ENCODE data around the gene IGIP.

IGIP gene

DNA sequence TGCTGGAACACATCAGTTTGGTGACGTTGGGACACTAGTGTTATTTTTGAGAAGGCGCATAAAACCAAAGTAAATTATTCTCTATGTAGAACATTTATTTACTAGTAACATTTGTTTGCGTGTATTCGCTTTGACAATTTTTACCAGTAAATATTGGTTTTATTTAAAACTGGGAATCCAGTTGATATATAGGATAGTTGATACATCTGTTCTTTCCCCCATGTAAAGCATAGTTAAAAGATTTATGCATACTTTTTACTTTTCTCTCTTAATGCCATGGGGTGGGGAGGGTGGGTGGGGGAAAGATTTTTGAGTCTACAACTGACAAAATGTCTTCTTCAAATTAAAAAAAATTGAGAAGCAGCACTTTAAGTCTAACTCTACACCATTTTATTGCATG is at the start of gene IGIP:
TSS of gene IGIP (plus strand) at position 301 of the 400 bp plus-strand sequence. CDS start 2,540 bp downstream, outside the sequence.
- no peak within 1 kb of the TSS for H3K4me3 ChIP-seq (ENCODE audit: low read length in 2 of 2)
- H3K9ac ChIP-seq (ENCODE audit: low read length in 2 of 2), result no peak within 1 kb of the TSS
- H3K9me3 ChIP-seq (ENCODE audit: control insufficient read depth in 2 of 2, low read length in 2 of 2), result no peaks in the 10 kb centered on the region
- H3K36me3 ChIP-seq (ENCODE audit: control insufficient read depth in 2 of 2, insufficient read depth in 2 of 2, low read length in 2 of 2), result no peaks in the 10 kb centered on the region
- no peaks in the 10 kb centered on the region for H3K4me1 ChIP-seq (ENCODE audit: control insufficient read depth, insufficient read depth, low read length)
- H3K27ac ChIP-seq (ENCODE audit: low read length), result no peak within 1 kb of the TSS
- H3K27me3 ChIP-seq (ENCODE audit: control insufficient read depth in 1 of 2, insufficient read depth in 2 of 2, low read length in 2 of 2), result no peaks in the 10 kb centered on the region

- H3K27ac ChIP-seq (ENCODE audit: low read length), result no peak overlapping the region
- H3K9me3 ChIP-seq (ENCODE audit: control insufficient read depth in 2 of 2, low read length in 2 of 2), result no peaks in the 10 kb centered on the region
- H3K36me3 ChIP-seq (ENCODE audit: control insufficient read depth in 2 of 2, insufficient read depth in 2 of 2, low read length in 2 of 2), result no peaks in the 10 kb centered on the region
- no peaks in the 10 kb centered on the region for H3K27me3 ChIP-seq (ENCODE audit: control insufficient read depth in 1 of 2, insufficient read depth in 2 of 2, low read length in 2 of 2)
- no peaks in the 10 kb centered on the region for H3K4me1 ChIP-seq (ENCODE audit: control insufficient read depth, insufficient read depth, low read length)
- no peak overlapping the region for H3K9ac ChIP-seq (ENCODE audit: low read length in 2 of 2)
- H3K4me3 ChIP-seq (ENCODE audit: low read length in 2 of 2), result no peak overlapping the region
Observed at GRCh38 chr5:140076142-140076541, 49.6 kb upstream of the IGIP start.

GRCh38 chr5:140076788-140077187 is 48.9 kb upstream of the IGIP start:
- Histone ChIP-seq H3K9ac (ENCODE audit: low read length in 2 of 2) (no peak overlapping the region), H3K27me3 (ENCODE audit: control insufficient read depth in 1 of 2, insufficient read depth in 2 of 2, low read length in 2 of 2) (no peaks in the 10 kb centered on the region), H3K9me3 (ENCODE audit: control insufficient read depth in 2 of 2, low read length in 2 of 2) (no peaks in the 10 kb centered on the region), H3K4me1 (ENCODE audit: control insufficient read depth, insufficient read depth, low read length) (no peaks in the 10 kb centered on the region), H3K4me3 (ENCODE audit: low read length in 2 of 2) (no peak overlapping the region), H3K36me3 (ENCODE audit: control insufficient read depth in 2 of 2, insufficient read depth in 2 of 2, low read length in 2 of 2) (no peaks in the 10 kb centered on the region), H3K27ac (ENCODE audit: low read length) (no peak overlapping the region)

DNA sequence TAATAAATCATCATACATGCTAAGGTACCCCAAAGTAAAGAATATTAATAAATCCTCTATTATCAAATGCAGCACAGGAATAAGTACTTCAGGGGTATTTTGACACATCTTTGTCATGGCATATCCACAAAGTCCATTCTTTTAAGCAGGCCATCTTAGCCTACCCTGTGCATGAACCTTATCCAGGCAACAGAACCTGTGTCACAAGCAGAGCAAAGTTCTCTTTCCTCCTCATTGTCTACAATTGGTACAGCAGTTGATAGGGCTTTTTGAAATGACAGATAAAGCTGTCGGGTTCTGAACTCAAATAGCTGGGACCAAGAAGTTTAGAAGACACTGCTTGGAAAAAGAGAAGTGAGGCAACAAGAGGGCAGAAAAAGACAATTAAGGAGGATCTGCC is 42.6 kb upstream of the IGIP start:
- no peak overlapping the region for H3K27ac ChIP-seq (ENCODE audit: low read length)
- no peaks in the 10 kb centered on the region for H3K9me3 ChIP-seq (ENCODE audit: control insufficient read depth in 2 of 2, low read length in 2 of 2)
- no peaks in the 10 kb centered on the region for H3K4me1 ChIP-seq (ENCODE audit: control insufficient read depth, insufficient read depth, low read length)
- no peaks in the 10 kb centered on the region for H3K27me3 ChIP-seq (ENCODE audit: control insufficient read depth in 1 of 2, insufficient read depth in 2 of 2, low read length in 2 of 2)
- no peaks in the 10 kb centered on the region for H3K36me3 ChIP-seq (ENCODE audit: control insufficient read depth in 2 of 2, insufficient read depth in 2 of 2, low read length in 2 of 2)
- no peak overlapping the region for H3K4me3 ChIP-seq (ENCODE audit: low read length in 2 of 2)
- no peak overlapping the region for H3K9ac ChIP-seq (ENCODE audit: low read length in 2 of 2)

GRCh38 chr5:140083650-140084049 is 42.1 kb upstream of the IGIP start:
- Histone ChIP-seq H3K36me3 (ENCODE audit: control insufficient read depth in 2 of 2, insufficient read depth in 2 of 2, low read length in 2 of 2) (no peaks in the 10 kb centered on the region), H3K9ac (ENCODE audit: low read length in 2 of 2) (no peak overlapping the region), H3K9me3 (ENCODE audit: control insufficient read depth in 2 of 2, low read length in 2 of 2) (no peaks in the 10 kb centered on the region), H3K27ac (ENCODE audit: low read length) (no peak overlapping the region), H3K4me3 (ENCODE audit: low read length in 2 of 2) (no peak overlapping the region), H3K4me1 (ENCODE audit: control insufficient read depth, insufficient read depth, low read length) (no peaks in the 10 kb centered on the region), H3K27me3 (ENCODE audit: control insufficient read depth in 1 of 2, insufficient read depth in 2 of 2, low read length in 2 of 2) (no peaks in the 10 kb centered on the region)

DNA sequence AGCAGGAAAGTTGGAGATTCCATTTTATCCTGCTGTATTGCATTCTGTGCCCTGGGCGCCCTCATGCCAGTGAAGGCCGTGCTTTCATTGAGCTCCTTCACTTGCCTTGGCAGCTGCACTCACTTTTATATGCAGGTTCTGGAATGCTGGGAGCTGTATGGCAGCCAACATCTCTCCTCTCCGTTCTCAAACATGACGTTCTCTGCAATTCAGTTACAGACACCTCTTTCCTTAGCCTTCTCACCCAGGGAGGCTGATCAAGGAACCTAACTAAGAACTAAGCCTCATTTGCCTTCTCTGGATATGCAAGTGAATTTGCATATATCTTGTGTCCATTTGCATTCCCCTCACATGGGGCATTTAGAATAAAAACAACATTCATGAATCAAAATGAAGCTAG is 41.2 kb upstream of the IGIP start:
- no peak overlapping the region for H3K4me3 ChIP-seq (ENCODE audit: low read length in 2 of 2)
- peaks cover 0 to 2% of the 10 kb centered on the region in 2 donors for H3K9me3 ChIP-seq (ENCODE audit: control insufficient read depth in 2 of 2, low read length in 2 of 2)
- H3K4me1 ChIP-seq (ENCODE audit: control insufficient read depth, insufficient read depth, low read length), result no peaks in the 10 kb centered on the region
- no peaks in the 10 kb centered on the region for H3K36me3 ChIP-seq (ENCODE audit: control insufficient read depth in 2 of 2, insufficient read depth in 2 of 2, low read length in 2 of 2)
- no peak overlapping the region for H3K27ac ChIP-seq (ENCODE audit: low read length)
- H3K9ac ChIP-seq (ENCODE audit: low read length in 2 of 2), result no peak overlapping the region
- no peaks in the 10 kb centered on the region for H3K27me3 ChIP-seq (ENCODE audit: control insufficient read depth in 1 of 2, insufficient read depth in 2 of 2, low read length in 2 of 2)

DNA sequence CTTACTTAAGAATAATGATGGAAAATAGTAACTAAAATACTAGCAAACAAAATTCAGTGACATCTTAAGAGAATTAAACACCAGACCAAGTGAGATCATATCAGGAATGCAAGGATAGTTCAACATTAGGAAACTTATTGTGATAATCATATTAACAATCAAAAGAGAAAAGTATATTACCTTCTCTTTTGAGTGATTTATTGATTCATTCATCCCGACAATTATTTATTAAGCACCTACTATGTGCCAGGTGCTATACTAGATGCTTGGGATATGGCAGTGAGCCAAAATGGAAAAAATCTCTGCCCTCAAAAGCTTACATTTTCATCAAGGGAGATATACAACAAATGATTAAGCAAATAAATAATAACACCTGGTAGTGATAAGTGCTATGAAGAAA is 35.5 kb upstream of the IGIP start:
- H3K9me3 ChIP-seq (ENCODE audit: control insufficient read depth in 2 of 2, low read length in 2 of 2), result peaks cover 7 to 8% of the 10 kb centered on the region in 2 donors
- no peaks in the 10 kb centered on the region for H3K27me3 ChIP-seq (ENCODE audit: control insufficient read depth in 1 of 2, insufficient read depth in 2 of 2, low read length in 2 of 2)
- no peaks in the 10 kb centered on the region for H3K4me1 ChIP-seq (ENCODE audit: control insufficient read depth, insufficient read depth, low read length)

DNA sequence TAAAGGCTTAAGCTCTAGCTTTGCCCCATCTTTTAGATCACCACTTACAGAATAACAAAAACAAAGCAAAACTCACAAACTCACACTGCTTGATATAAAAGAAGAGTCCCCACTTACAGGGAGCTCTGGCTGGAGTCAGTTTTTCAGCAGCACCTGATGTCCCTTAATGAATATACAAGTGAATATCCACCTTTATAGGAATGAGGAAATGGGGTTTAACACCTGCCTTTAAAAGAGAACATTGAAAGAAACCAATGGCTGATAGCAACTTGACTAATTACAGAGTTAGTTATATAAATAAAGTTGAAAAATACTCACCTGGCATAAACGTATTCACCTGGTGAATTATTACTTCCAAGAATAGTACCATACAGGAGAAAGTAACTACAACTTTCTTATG is 32.6 kb upstream of the IGIP start:
- peaks cover 7 to 8% of the 10 kb centered on the region in 2 donors for H3K9me3 ChIP-seq (ENCODE audit: control insufficient read depth in 2 of 2, low read length in 2 of 2)
- no peaks in the 10 kb centered on the region for H3K27me3 ChIP-seq (ENCODE audit: control insufficient read depth in 1 of 2, insufficient read depth in 2 of 2, low read length in 2 of 2)
- no peak overlapping the region for H3K27ac ChIP-seq (ENCODE audit: low read length)
- H3K4me1 ChIP-seq (ENCODE audit: control insufficient read depth, insufficient read depth, low read length), result no peaks in the 10 kb centered on the region
- H3K36me3 ChIP-seq (ENCODE audit: control insufficient read depth in 2 of 2, insufficient read depth in 2 of 2, low read length in 2 of 2), result no peaks in the 10 kb centered on the region
- no peak overlapping the region for H3K9ac ChIP-seq (ENCODE audit: low read length in 2 of 2)
- H3K4me3 ChIP-seq (ENCODE audit: low read length in 2 of 2), result no peak overlapping the region

More for the DNA sequence above, 35.5 kb upstream of the IGIP start:
- Histone ChIP-seq H3K27ac (ENCODE audit: low read length) (no peak overlapping the region), H3K36me3 (ENCODE audit: control insufficient read depth in 2 of 2, insufficient read depth in 2 of 2, low read length in 2 of 2) (no peaks in the 10 kb centered on the region), H3K9ac (ENCODE audit: low read length in 2 of 2) (no peak overlapping the region), H3K4me3 (ENCODE audit: low read length in 2 of 2) (no peak overlapping the region)

DNA sequence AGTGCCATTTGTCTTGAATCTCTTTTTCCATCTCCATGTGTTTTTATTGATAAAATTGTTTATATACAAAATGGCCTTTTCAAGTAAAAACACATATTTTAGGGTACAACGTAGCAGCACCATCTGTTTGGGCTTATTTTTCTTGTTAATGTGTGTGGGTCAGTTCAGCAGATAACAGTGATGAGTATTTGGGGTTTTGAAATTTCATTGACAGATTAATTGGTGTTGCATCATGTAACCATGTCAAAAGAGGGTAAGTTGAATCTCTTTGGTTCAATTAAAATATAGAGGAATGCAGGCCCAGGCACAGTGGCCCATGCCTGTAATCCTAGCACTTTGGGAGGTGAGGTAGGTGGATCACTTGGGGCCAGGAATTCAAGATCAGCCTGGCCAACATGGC is 31.9 kb upstream of the IGIP start:
- Histone ChIP-seq H3K4me3 (ENCODE audit: low read length in 2 of 2) (no peak overlapping the region), H3K27me3 (ENCODE audit: control insufficient read depth in 1 of 2, insufficient read depth in 2 of 2, low read length in 2 of 2) (no peaks in the 10 kb centered on the region), H3K9me3 (ENCODE audit: control insufficient read depth in 2 of 2, low read length in 2 of 2) (peaks cover 7 to 8% of the 10 kb centered on the region in 2 donors), H3K27ac (ENCODE audit: low read length) (no peak overlapping the region), H3K9ac (ENCODE audit: low read length in 2 of 2) (no peak overlapping the region), H3K36me3 (ENCODE audit: control insufficient read depth in 2 of 2, insufficient read depth in 2 of 2, low read length in 2 of 2) (no peaks in the 10 kb centered on the region), H3K4me1 (ENCODE audit: control insufficient read depth, insufficient read depth, low read length) (no peaks in the 10 kb centered on the region)

DNA sequence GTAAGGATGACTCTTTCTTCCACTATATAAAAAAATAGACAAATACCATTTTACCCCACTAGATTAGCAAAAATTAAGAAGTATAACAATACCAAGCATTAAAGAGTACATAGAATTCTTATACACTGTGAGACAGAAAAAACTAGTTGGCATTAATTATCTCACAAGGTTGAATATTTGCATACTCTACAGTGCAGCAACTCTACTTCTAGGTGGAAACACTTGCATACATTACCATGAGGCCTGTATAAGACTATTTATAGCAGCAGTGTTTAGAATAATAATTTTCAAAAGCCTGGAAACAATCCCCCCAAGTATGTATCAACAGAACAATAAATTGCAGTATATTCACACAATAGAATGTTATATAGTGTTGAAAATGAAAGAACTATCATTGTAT is 30.8 kb upstream of the IGIP start:
- Histone ChIP-seq H3K4me1 (ENCODE audit: control insufficient read depth, insufficient read depth, low read length) (no peaks in the 10 kb centered on the region), H3K27me3 (ENCODE audit: control insufficient read depth in 1 of 2, insufficient read depth in 2 of 2, low read length in 2 of 2) (no peaks in the 10 kb centered on the region), H3K27ac (ENCODE audit: low read length) (no peak overlapping the region), H3K36me3 (ENCODE audit: control insufficient read depth in 2 of 2, insufficient read depth in 2 of 2, low read length in 2 of 2) (no peaks in the 10 kb centered on the region), H3K9ac (ENCODE audit: low read length in 2 of 2) (no peak overlapping the region), H3K9me3 (ENCODE audit: control insufficient read depth in 2 of 2, low read length in 2 of 2) (peaks cover 2 to 6% of the 10 kb centered on the region in 2 donors), H3K4me3 (ENCODE audit: low read length in 2 of 2) (no peak overlapping the region)

GRCh38 chr5:140101179-140101578 is 24.6 kb upstream of the IGIP start:
- no peak overlapping the region for H3K9ac ChIP-seq (ENCODE audit: low read length in 2 of 2)
- no peak overlapping the region for H3K4me3 ChIP-seq (ENCODE audit: low read length in 2 of 2)
- no peaks in the 10 kb centered on the region for H3K4me1 ChIP-seq (ENCODE audit: control insufficient read depth, insufficient read depth, low read length)
- no peak overlapping the region for H3K27ac ChIP-seq (ENCODE audit: low read length)
- H3K9me3 ChIP-seq (ENCODE audit: control insufficient read depth in 2 of 2, low read length in 2 of 2), result no peaks in the 10 kb centered on the region
- H3K27me3 ChIP-seq (ENCODE audit: control insufficient read depth in 1 of 2, insufficient read depth in 2 of 2, low read length in 2 of 2), result no peaks in the 10 kb centered on the region
- no peaks in the 10 kb centered on the region for H3K36me3 ChIP-seq (ENCODE audit: control insufficient read depth in 2 of 2, insufficient read depth in 2 of 2, low read length in 2 of 2)

Measured in stomach smooth muscle (tissue), 2 donors.